AG04449 (cell line): ENCODE measurements around the gene VWA2.
"Not testable (repeated sequence)": the region's sequence is repeated elsewhere in the genome, so short reads cannot be mapped to it uniquely, and the experiment has no call there.

ENCODE experiments used
- CTCF ChIA-PET: fragments of 350-600 bp; formaldehyde crosslinking; extraction: SDS; loops from one replicate; lab custom pipeline; 2021; ENCODE audit warnings: antibody characterized with exemption; lab: Yijun Ruan, JAX
- POLR2A ChIA-PET: fragments of 400-600, 350-600 bp; formaldehyde crosslinking; extraction: SDS; loops from one replicate; lab custom pipeline; 2020; ENCODE audit warnings: antibody characterized with exemption, inconsistent platforms; lab: Yijun Ruan, JAX
- DNase-seq: peaks from one replicate; pipeline ENCODE4 v3.0.0-alpha.2; 2010; ENCODE audit warnings: low read depth, low spot score
- H3K4me3 ChIP-seq: 2 replicates; pipeline ENCODE4 v1.5.1; 2011; ENCODE audit warnings: low read depth, mild to moderate bottlenecking, control low read depth, low read length
- TF ChIP-seq, protein P1 (sequence below): IDR thresholded peaks from one replicate; pipeline ENCODE4 v1.5.1; 2011; ENCODE audit warnings: mild to moderate bottlenecking, moderate library complexity, low read length, control low read depth, inconsistent platforms; ENCODE audit not compliant: insufficient read depth; ENCODE audit errors: missing control alignments

The VWA2 gene

DNA sequence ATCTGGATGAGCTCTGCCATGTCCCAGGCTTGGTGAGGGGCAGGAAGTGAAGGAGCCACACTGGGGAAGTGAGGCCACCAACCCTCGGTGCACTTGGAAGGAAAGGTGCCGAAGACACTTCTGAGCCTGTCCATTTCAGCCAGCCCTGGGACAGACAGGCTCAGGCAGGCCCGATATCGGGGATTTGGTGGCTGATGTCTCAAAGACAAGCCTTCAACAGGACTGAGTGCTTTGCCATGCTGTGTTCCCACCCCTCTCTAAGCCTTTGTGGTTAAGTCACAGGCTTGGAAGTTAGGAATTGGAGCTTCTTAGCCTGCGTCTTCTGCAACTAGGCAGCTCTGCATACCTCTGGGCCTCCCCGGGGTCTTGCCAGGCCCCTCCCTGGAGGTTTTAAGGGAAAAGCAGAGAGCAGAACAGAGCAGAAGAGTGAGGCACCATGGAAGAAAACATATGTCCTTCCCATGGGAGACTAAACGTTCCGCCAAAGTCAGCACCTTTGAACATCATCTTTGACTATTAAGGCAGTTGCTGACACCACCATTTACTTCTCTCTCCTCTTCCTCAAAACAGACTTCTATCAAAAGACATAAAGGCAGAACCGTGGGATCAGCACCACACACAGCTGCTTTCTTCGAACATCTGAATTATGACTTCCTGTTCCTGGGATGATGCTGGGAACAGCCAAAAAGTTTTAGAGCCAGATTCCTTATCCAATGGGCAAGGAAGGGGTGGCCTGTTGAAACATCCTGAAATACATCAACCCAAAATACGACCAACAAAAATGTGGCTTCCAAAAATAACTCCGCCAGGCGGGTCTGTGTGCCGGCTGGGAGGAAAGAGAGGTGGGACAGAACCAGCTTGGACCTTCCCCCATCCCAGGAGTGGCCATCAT is 93.5 kb downstream of the VWA2 start:
- CTCF ChIA-PET = no interaction called here

DNA sequence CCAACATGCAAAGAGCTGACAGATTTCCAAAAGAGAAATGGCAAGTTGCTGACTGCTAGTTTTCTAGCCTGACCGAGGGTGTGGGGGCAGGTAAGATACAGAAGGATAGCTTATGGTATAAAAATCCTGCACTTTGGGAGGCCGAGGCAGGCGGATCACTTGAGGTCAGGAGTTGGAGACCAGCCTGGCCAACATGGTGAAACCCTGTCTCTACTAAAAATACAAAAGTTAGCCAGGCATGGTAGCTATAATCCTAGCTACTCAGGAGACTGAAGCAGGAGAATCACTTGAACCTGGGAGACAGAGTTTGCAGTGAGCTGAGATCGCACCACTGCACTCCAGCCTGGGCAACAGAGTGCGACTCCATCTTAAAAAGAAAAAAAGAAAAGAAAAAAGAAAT is 94.4 kb downstream of the VWA2 start:
- CTCF ChIA-PET, H3K4me3 ChIP-seq, POLR2A ChIA-PET, DNase-seq: not testable (repeated sequence)

More for the DNA sequence above, 93.5 kb downstream of the VWA2 start:
- H3K4me3 ChIP-seq = no peak overlapping the region
- POLR2A ChIA-PET = no interaction called here
- TF ChIP-seq, protein P1, sequence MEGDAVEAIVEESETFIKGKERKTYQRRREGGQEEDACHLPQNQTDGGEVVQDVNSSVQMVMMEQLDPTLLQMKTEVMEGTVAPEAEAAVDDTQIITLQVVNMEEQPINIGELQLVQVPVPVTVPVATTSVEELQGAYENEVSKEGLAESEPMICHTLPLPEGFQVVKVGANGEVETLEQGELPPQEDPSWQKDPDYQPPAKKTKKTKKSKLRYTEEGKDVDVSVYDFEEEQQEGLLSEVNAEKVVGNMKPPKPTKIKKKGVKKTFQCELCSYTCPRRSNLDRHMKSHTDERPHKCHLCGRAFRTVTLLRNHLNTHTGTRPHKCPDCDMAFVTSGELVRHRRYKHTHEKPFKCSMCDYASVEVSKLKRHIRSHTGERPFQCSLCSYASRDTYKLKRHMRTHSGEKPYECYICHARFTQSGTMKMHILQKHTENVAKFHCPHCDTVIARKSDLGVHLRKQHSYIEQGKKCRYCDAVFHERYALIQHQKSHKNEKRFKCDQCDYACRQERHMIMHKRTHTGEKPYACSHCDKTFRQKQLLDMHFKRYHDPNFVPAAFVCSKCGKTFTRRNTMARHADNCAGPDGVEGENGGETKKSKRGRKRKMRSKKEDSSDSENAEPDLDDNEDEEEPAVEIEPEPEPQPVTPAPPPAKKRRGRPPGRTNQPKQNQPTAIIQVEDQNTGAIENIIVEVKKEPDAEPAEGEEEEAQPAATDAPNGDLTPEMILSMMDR = no peak
- no peak for DNase-seq

DNA sequence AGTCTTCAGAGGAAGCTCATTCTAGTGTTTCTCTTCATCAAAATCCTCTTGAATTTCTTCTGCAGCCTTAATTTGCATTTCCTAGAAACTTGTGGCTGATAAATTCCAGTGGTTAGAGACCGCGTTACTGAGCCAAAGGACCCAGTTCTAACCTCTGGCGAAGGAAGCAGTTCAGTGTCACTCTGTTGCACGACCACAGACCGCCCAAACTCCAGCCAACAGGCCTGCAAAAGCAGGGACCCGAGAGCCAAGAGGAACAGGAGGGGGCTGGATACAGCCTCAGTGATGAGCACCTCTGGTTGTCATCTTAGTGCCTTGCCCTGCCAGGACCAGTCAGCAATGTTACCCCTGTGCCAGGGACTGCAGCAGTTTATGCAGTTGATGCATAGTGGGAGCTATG is 95.2 kb downstream of the VWA2 start:
- no peak for DNase-seq
- ChIA-PET CTCF (no interaction called here), POLR2A (no interaction called here)
- TF ChIP-seq, protein P1 = no peak
- no peak overlapping the region for H3K4me3 ChIP-seq

DNA sequence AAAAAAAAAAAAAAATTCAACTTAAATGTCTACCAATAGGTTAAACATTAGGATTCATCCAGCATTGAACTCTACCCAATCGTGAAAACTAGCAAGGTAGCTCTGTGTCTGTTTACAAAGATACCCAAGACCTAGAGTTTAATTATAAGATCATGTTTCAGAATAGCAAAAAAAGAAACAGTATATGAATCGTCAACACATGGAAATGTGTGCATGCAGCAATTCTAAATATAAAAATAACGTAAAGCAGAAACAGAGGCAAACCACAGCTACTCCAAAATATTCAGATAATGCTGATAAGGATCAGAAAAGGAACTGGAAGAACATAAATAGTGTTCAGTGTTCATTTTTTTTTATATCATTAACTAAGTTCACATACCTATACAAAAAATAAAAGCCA is 96.6 kb downstream of the VWA2 start:
- H3K4me3 ChIP-seq = no peak overlapping the region
- DNase-seq = no peak
- TF ChIP-seq, protein P1 = no peak
- ChIA-PET POLR2A (no interaction called here), CTCF (no interaction called here)

DNA sequence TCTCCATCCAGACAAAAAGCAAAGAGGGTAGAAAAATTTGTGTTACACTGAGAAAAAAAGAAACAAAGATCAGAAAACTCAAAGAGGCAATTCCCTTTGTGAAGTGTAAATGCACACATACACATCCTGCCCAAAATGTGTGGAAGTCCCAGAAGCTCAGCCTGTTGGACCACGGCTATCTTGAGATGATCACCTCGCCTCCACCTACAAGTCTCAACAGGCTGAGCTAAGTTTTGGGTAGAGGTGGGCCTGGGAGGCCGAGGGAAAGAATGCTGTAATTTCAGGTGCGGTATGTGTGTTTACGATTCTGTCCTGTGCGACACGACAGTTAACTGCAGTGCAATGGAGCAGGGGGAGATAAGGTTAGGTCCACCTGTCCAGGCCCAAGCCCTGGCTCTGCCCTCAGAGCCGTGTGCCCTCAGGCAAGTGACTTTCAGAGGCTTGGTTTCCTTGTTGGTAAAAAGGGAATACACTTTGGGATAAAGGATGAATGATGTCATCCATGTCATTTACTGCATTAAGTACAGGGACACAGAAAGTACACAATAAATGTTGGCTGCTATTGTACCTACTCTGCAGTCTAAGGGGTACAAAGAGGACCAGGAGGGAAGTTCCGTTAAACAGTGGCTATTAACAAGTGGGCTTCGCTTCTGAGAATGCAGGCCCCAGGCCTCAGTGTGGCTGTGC is 97.9 kb downstream of the VWA2 start:
- ChIA-PET POLR2A (no interaction called here), CTCF (no interaction called here)
- H3K4me3 ChIP-seq = no peak overlapping the region
- no peak for DNase-seq
- TF ChIP-seq, protein P1 = no peak

DNA sequence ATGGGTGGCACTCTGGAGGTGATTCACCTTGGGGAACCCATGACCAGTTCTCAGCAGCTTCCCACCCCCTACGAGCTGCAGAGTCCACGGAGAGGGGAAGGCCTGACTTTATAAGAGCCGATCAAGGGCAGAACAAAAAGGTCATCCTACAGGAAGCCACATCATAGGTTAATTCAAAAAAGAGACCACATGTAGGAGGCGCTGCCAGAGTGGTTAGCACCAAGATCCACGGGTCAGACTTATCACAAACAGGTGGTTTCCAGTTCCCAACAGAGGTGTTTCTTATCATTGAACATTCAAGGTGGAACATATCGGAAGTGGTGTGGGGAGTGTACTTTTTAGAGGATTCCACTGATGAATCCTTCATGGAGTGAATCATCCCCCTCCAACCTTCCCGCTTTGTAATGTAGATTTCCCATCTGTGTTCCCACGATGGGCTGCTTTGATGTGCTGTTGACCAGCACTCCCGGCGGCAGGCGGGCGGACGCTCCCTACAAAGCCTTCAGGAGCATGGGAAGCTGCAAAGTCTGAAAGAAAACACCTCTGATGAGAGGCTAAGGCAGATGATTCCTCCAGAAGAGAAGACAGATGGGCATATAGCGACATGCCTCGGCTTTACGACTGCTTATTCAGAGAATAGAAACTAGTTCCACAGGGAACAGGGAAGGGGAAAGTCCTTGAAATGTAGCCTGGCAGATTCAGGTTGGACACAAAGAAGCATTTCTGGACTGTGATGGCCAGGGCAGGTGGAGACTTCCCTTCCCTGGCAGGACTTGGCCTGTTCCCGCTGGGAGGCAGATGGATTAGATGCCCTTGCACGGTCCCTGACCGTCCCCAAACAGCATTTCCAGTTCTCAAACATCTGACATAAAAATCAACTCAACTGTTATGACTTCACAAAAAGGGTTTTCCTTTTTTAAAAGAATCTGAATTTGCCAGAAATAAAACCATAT is 98.7 kb downstream of the VWA2 start:
- CTCF ChIA-PET = no interaction called here
- TF ChIP-seq, protein P1 = no peak
- DNase-seq = no peak
- H3K4me3 ChIP-seq = no peak overlapping the region
- POLR2A ChIA-PET = no interaction called here
